SU-DHL-6 (cell line): ENCODE measurements around the gene CCL25.
"Not testable (repeated sequence)": the region's sequence is repeated elsewhere in the genome, so short reads cannot be mapped to it uniquely, and the experiment has no call there.

ENCODE experiments used
- H2AFZ ChIP-seq: fragments of 200-600 bp; sonication (generic); 2 replicates; pipeline ENCODE4 v1.6.1; 2014; ENCODE audit warnings: low read depth, mild to moderate bottlenecking, moderate library complexity, mixed read lengths, antibody characterized with exemption, low read length; ENCODE audit not compliant: severe bottlenecking
- H3F3A ChIP-seq: fragments of 200-600 bp; shearing (Covaris generic); 2 replicates; pipeline ENCODE4 v1.6.0; 2016; ENCODE audit warnings: antibody characterized with exemption, mild to moderate bottlenecking; ENCODE audit not compliant: insufficient read depth
- H3K27ac ChIP-seq: fragments of 200-600 bp; sonication (generic); 2 replicates; pipeline ENCODE4 v1.5.1; 2016; ENCODE audit warnings: low read depth, mild to moderate bottlenecking, low read length, moderate library complexity, mixed read lengths
- H3K27me3 ChIP-seq: fragments of 200-600 bp; sonication (generic), shearing (Covaris generic); 2 replicates; pipeline ENCODE4 v1.6.0; 2014; ENCODE audit warnings: mild to moderate bottlenecking, low read length
- H3K36me3 ChIP-seq: fragments of 200-600 bp; sonication (generic); 2 replicates; pipeline ENCODE4 v1.6.1; 2014; ENCODE audit warnings: mild to moderate bottlenecking, low read length, mixed read lengths
- H3K4me2 ChIP-seq: fragments of 300-600, 200-600 bp; shearing (Covaris generic), sonication (generic); 2 replicates; pipeline ENCODE4 v1.6.0; 2014; ENCODE audit warnings: low read length, low read depth, mild to moderate bottlenecking; ENCODE audit not compliant: poor library complexity, severe bottlenecking
- H3K4me3 ChIP-seq: fragments of 200-600 bp; sonication (generic); 2 replicates; pipeline ENCODE4 v1.5.1; 2014; ENCODE audit warnings: antibody characterized with exemption, low read length, mild to moderate bottlenecking, mixed read lengths; ENCODE audit not compliant: insufficient read depth, poor library complexity, severe bottlenecking
- H3K79me2 ChIP-seq: fragments of 200-600 bp; sonication (generic); 2 replicates; pipeline ENCODE4 v1.6.1; 2014; ENCODE audit warnings: mild to moderate bottlenecking, low read length, moderate library complexity; ENCODE audit not compliant: insufficient read depth
- H3K9ac ChIP-seq: fragments of 200-600 bp; sonication (generic); 2 replicates; pipeline ENCODE4 v1.7.0; 2014; ENCODE audit warnings: mild to moderate bottlenecking, low read length
- H3K9me2 ChIP-seq: fragments of 200-600 bp; sonication (generic); replicated peaks from 2 replicates; pipeline ENCODE4 v1.6.1; 2014; ENCODE audit warnings: low read length; ENCODE audit not compliant: insufficient read depth
- H3K9me3 ChIP-seq: fragments of 200-600 bp; sonication (generic); 2 replicates; pipeline ENCODE4 v1.6.1; 2014; ENCODE audit warnings: low read length, mixed read lengths; ENCODE audit not compliant: insufficient read depth
- H4K20me1 ChIP-seq: fragments of 200-600 bp; sonication (generic); 2 replicates; pipeline ENCODE4 v1.6.1; 2014; ENCODE audit warnings: low read depth, mild to moderate bottlenecking, antibody characterized with exemption, low read length, moderate library complexity, mixed read lengths
- EZH2phosphoT487 ChIP-seq: fragments of 200-600 bp; sonication (generic), shearing (Covaris generic); conservative IDR thresholded peaks from 2 replicates; pipeline ENCODE4 v1.6.1; 2018; ENCODE audit warnings: mild to moderate bottlenecking, antibody characterized with exemption, low read length, moderate library complexity, mixed read lengths
- TF ChIP-seq, protein P1 (sequence below): fragments of 200-600 bp; sonication (generic); IDR thresholded peaks from one replicate; pipeline ENCODE4 v1.5.1; 2017; ENCODE audit warnings: antibody characterized with exemption, mild to moderate bottlenecking, low read length, moderate library complexity; ENCODE audit not compliant: insufficient read depth, poor library complexity, severe bottlenecking

The CCL25 gene

DNA sequence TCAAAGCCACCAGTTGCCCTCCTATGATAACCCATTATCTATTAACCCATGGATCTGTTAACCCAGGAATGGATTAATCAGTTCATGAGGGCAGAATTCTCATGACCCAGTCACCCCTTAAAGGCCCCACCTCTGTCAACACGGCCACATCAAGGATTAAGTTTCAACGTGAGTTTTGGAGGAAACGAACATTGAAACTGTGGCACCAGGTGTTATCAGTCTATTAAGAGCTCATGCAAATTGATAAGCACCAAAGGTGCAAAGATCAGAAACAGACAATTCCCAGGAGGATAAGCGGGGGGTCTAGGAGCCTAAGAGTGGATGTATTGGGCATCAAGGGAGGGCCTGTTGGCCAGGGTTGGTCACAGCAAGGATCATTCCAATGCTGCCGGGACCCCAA is 27.2 kb upstream of the CCL25 start:
- H3K9me2 ChIP-seq, result no peaks in the 10 kb centered on the region
- no peaks in the 10 kb centered on the region for H3K36me3 ChIP-seq
- no peaks in the 10 kb centered on the region for H3K79me2 ChIP-seq
- H3K9me3 ChIP-seq, result no peaks in the 10 kb centered on the region
- H3K27me3 ChIP-seq, result no peaks in the 10 kb centered on the region
- no peaks in the 10 kb centered on the region for H3F3A ChIP-seq
- TF ChIP-seq, protein P1, sequence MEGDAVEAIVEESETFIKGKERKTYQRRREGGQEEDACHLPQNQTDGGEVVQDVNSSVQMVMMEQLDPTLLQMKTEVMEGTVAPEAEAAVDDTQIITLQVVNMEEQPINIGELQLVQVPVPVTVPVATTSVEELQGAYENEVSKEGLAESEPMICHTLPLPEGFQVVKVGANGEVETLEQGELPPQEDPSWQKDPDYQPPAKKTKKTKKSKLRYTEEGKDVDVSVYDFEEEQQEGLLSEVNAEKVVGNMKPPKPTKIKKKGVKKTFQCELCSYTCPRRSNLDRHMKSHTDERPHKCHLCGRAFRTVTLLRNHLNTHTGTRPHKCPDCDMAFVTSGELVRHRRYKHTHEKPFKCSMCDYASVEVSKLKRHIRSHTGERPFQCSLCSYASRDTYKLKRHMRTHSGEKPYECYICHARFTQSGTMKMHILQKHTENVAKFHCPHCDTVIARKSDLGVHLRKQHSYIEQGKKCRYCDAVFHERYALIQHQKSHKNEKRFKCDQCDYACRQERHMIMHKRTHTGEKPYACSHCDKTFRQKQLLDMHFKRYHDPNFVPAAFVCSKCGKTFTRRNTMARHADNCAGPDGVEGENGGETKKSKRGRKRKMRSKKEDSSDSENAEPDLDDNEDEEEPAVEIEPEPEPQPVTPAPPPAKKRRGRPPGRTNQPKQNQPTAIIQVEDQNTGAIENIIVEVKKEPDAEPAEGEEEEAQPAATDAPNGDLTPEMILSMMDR, result no peak
- TF ChIP-seq EZH2phosphoT487, result no peak
- H3K4me2 ChIP-seq, result no peak overlapping the region
- H3K4me3 ChIP-seq, result no peak overlapping the region
- no peaks in the 10 kb centered on the region for H4K20me1 ChIP-seq
- H3K27ac ChIP-seq, result no peak overlapping the region
- H2AFZ ChIP-seq, result no peak overlapping the region
- H3K9ac ChIP-seq, result no peak overlapping the region

DNA sequence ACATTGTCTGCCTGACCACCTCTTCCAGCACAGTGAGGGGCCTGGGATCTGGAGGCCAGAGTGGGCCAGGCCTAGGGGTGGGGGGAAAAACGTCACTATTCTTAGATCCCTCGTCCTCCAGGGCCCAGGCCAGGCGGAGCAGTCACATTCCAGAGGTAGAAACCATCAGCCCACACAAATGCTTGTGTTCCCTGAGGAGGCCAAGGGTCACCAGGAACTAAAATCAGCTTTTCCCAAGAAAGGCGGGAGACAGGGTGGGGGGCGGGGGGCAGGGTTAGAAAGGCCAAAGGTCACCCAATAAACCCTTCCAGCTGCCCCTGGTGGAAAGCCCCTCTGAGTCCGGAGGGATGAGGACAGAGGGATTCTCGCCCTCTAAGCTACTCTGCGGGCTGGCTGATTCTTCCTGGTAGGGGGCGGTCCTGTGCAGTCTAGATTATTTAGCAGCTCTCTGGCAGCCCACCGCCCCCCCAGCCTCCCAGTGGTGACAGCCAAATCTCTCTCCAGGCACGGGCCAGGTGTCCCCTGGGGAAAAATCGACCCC is 23.5 kb upstream of the CCL25 start:
- H3K27me3 ChIP-seq, result no peaks in the 10 kb centered on the region
- H3K9ac ChIP-seq, result no peak overlapping the region
- H3K9me2 ChIP-seq, result no peaks in the 10 kb centered on the region
- H4K20me1 ChIP-seq, result no peaks in the 10 kb centered on the region
- no peak overlapping the region for H2AFZ ChIP-seq
- no peak overlapping the region for H3K27ac ChIP-seq
- TF ChIP-seq EZH2phosphoT487, result no peak
- TF ChIP-seq, protein P1, result no peak
- no peak overlapping the region for H3K4me2 ChIP-seq
- H3F3A ChIP-seq, result no peaks in the 10 kb centered on the region
- no peaks in the 10 kb centered on the region for H3K36me3 ChIP-seq
- H3K4me3 ChIP-seq, result no peak overlapping the region
- no peaks in the 10 kb centered on the region for H3K79me2 ChIP-seq
- no peaks in the 10 kb centered on the region for H3K9me3 ChIP-seq

DNA sequence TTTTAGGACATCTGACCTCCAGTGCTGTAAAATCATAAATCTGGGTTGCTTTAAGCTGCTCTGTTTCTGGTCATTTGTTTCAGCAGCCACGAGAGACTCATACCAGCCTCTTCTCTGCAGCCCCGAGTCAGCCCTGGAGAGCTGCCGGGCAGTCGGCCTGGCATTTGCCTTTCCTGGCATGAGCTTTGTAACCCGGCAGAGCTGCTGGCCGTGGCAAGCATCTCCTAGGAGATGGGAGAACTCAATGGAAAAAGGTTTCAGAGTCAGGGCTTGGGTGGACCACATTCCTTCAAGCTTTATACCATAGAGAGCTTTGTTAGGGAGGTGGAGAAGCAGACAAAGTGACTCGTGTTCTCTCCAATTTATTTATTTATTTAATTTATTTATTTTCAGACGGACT is 21.6 kb upstream of the CCL25 start:
- TF ChIP-seq, protein P1, result no peak
- no peak for TF ChIP-seq EZH2phosphoT487
- no peak overlapping the region for H3K27ac ChIP-seq

DNA sequence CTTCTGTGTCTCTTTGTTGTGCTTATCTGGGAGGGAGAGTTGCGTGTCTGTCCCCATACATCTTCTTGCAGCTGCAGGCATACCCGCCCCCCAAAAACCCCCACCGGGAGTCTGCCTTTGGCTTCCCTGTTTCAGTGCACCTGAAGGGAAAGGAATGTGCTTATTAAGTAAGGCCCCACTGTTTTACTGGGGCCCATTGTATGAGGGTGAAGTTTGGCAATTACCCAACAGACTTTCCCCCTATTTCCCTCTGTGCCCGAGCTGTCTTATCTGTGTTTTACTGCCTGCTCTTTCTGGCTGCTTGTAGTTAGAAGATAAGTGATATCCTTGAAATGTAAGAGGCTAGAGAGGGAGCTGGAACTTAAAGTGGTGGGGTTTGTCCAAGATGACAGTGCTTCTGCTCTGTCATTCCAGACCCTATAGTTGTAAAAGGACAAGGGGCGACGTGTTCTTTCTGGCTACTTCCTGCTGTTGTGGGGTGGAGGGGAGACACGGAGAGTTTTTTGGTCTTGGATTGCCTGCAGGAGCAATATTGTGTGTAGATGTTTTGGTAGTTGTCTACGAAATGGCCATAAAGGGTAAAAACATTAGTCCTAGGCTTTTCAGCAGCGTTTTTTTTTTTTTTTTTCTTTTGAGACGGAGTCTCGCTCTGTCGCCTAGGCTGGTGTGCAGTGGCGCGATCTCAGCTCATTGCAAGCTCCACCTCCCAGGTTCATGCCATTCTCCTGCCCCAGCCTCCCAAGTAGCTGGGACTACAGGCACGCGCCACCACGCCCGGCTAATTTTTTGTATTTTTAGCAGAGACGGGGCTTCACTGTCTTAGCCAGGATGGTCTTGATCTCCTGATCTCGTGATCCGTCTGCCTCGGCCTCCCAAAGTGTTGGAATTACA is 19.0 kb upstream of the CCL25 start:
- not testable (repeated sequence) for H4K20me1 ChIP-seq, H3K4me3 ChIP-seq, H3K79me2 ChIP-seq, H3K27me3 ChIP-seq, H3K27ac ChIP-seq, H3F3A ChIP-seq, H3K9me2 ChIP-seq, H3K36me3 ChIP-seq, H3K9me3 ChIP-seq, H3K4me2 ChIP-seq, H3K9ac ChIP-seq, H2AFZ ChIP-seq

More for the DNA sequence above, 21.6 kb upstream of the CCL25 start:
- no peak overlapping the region for H2AFZ ChIP-seq
- no peak overlapping the region for H3K9ac ChIP-seq
- no peak overlapping the region for H3K4me3 ChIP-seq
- H3K36me3 ChIP-seq, result no peaks in the 10 kb centered on the region
- no peaks in the 10 kb centered on the region for H3F3A ChIP-seq
- no peaks in the 10 kb centered on the region for H3K79me2 ChIP-seq
- H3K9me2 ChIP-seq, result no peaks in the 10 kb centered on the region
- H3K27me3 ChIP-seq, result no peaks in the 10 kb centered on the region
- H3K4me2 ChIP-seq, result no peak overlapping the region
- H4K20me1 ChIP-seq, result no peaks in the 10 kb centered on the region
- no peaks in the 10 kb centered on the region for H3K9me3 ChIP-seq
